NOMO-1 (cell line): ENCODE measurements around the gene C12orf60.
"Not testable (repeated sequence)": the region's sequence is repeated elsewhere in the genome, so short reads cannot be mapped to it uniquely, and the experiment has no call there.

Source experiments
- DNase-seq, 2 experiments: peaks; one replicate each; lab custom pipeline; 2025; ENCODE audit not compliant: unreplicated experiment in 2 of 2; lab: John Stamatoyannopoulos, UW

C12orf60 gene, protein sequence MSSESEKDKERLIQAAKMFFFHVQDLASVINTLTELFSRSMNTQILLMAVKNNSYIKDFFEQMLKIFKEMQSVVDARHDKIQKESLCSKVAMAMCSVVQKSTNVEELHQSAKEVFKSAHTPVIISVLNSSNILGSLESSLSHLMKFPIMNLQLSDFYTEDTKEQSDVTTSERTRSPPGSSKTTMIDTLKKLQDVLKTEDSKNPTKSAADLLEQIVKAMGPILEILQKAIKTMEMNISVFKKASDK

GRCh38 chr12:14803011-14803829 is at the start of gene C12orf60, which contains the start of gene WBP11:
C12orf60 (plus strand) TSS chr12:14803670; CDS start chr12:14822936, 19,266 bp downstream.
WBP11 (minus strand) TSS chr12:14803478; CDS start chr12:14801383, 2,095 bp downstream.
- DNase-seq: peak; percentile 96 to 99

GRCh38 chr12:14756334-14757143 is 46.9 kb upstream of the C12orf60 start:
- no peak for DNase-seq

- DNase-seq: not testable (repeated sequence)
Measured at GRCh38 chr12:14759711-14760280, 43.7 kb upstream of the C12orf60 start.

DNA sequence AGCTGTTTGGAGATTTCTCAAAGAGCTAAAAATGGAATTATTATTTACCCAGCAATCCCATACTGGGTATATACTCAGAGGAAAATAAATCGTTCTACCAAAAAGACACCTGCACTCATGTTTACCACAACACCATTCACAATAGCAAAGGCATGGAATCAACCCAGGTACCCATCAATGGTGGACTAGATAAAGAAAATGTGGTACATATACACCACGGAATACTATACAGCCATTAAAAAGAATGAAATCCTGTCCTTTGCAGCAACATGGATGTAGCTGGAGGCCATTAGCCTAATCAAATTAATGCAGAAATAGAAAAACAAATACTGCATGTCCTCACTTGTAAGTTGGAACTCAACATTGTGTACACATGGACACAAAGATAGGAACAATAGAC is 38.1 kb upstream of the C12orf60 start:
- DNase-seq: no peak

DNA sequence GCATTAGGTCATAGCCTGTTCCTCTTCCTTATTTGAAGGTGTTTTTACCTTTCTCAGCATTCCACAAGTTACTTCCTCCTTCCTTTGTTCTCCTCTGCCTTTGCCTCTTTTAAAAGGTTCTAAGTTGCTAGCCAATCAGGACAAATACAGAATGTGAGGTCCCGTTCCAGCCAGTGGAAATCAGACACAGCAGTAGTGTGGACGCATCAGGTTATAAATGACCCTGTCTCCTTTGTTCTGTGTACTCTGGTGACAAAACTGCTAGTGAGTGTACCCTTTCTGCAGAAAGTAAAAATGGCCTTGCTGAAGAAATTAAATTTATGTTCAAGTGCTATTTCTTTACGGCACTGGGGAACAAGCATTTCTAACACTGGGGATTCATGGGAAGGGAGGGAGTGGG is 37.5 kb upstream of the C12orf60 start:
- not testable (repeated sequence) for DNase-seq

- DNase-seq: no peak
Measured at GRCh38 chr12:14766649-14767215, 36.7 kb upstream of the C12orf60 start.

- no peak for DNase-seq
Measured at GRCh38 chr12:14767617-14768016, 35.9 kb upstream of the C12orf60 start.

DNA sequence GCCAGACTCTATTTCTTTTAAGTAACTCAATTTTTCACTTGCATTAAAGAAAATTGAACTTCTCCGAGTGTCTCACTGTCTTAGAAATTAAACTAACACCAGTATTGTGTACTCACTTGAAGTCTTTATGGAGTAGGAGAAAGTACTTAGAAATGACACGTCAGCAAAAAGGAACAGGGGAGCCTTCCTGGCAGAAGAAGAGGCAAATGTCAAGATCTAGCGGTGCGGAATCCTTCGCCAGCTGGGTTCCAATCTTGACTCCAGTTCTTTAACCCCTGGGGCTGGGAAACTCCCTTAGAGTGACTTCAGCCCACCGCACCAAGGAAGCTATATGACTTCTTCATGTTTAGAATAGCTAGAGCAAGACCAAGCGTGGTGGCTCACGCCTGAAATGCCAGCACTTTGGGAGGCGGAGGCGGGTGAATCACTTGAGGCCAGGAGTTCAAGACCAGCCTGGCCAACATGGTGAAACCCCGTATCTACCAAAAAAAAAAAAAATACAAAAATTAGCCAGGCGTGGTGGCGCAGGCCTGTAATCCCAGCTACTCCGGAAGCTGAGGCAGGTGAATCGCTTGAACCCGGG is 34.6 kb upstream of the C12orf60 start:
- DNase-seq: no peak

- no peak for DNase-seq
Measured at GRCh38 chr12:14769466-14769968, 34.0 kb upstream of the C12orf60 start.

DNA sequence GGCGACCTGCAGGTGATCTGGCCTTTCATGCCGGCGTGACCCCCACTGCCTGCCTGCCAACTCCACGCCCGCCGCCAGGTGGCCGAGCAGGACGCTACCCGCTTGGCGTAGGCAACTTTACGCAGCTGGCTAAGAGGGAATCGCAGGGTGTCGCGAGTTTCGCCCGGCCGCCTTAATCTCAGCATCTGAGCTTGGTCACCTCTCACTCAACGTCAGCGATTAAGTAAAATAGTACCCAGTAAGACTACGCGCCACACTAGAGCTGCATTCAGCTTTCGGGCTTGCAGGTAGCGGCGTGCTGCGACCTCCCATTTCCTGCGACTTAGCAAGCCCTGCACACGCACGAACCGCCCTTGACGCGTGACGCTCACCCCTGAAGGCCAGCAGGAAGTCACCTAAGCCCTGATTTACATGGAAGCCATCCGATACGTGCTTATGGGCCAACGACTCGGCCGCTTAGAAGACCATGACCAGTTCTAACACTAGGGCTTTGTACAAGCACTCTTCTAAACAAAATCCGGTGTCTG is 33.4 kb upstream of the C12orf60 start:
- peak; percentile 90 for DNase-seq

DNA sequence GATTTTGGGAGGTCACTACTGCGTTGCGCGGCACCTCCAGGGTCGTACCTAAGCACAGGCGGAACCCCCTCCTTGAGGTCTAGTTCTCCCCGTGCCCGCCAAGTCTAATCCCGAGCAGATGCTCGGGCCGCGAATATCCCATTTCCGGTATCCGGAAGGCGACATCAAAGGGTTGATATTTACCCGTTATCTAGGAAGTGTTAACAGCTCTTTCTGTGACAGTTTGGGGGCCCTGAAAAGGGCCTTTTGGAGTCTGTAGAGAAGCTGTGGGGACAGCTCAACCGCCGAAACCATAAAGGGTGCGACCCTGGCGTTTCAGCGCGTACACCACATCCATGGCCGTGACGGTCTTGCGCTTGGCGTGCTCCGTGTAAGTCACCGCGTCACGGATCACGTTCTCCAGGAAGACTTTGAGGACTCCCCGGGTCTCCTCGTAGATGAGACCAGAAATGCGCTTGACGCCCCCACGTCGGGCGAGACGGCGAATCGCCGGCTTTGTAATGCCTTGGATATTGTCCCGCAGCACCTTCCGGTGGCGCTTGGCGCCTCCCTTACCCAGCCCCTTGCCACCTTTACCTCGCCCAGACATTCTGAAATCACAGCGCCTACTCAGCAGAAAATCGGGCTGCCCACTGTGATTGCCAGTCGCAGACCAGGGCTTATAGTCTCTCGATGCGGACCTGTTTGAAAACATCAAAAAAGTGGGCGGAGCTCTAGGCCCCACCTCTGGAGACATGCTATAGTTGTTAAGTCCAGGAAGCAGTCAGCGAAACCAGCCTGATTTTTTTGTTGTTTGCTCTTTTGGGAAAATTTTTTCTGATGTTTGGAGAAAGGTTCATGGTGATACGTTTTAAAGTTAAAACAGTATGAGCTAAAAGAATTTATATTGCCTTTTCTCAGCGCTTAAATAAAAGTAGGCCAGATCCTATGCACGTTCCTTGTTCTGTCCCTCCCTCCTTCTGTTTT is 32.7 kb upstream of the C12orf60 start:
- DNase-seq: peak; percentile 74 to 79

DNA sequence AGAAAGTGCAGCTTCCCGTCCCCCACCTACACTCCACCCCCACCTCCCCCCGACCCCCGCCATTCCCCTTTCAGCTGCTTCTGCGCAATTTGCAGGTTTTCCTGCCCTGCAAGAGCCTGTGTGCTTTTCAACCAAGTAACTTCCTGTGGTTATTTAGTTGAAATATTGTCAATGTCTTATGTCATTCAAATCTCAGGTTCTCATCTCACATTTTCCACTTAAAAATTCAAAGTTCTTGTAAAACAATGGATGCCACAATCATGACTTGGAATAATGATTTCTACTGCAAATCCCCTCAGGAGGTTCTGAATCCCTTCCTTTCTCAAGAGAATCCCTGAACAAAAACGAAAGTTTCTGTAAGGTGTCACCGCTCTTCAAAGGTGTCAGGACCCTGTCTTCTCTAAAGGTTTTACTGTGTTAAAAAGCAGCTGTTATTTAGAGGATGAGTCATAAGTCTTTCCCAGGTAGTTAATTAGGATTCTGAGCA is 31.8 kb upstream of the C12orf60 start:
- peak in 1 of 2 experiments; percentile 31 for DNase-seq

DNA sequence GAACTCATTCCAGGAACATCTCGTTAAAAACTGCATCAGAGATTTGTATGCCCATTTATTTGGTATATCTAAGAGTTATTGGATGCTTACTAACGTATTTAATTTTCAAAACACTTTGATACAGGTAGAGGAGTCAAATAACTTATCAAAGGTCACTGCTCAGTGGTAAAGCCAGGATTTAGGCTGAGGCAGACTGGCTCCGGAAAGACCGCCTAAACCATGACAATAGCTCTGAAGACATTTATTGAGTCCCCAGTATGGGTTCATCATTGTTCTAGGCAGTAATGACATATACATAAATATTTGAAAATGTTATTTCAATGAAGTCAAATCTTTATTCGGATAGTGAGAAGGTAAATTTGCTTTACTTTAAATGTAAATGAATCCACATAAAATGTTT is 30.5 kb upstream of the C12orf60 start:
- DNase-seq: no peak

DNA sequence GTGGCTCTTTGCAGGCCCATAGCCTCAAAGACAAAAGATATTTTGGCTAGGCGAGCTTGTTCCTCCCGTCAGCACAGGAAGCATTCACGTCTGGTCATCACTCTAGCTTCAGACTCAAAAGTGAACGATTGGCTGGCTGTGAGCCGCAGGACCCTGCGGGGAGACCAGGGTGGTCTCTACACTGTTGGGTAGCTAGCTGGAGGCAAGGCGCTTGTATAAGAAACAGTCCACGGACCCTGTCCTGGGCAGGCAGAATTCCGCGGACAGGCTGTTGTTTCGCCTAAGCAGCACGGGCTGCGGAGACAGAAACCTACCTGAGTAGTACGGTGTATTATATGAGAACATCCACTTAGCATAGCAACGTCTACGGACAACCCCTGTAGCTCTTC is 29.8 kb upstream of the C12orf60 start:
- DNase-seq: no peak

- peak; percentile 91 to 92 for DNase-seq
Measured at GRCh38 chr12:14774074-14774905, 29.2 kb upstream of the C12orf60 start.

- DNase-seq: peak; percentile 44 to 70
Measured at GRCh38 chr12:14774906-14775635, 28.4 kb upstream of the C12orf60 start.

GRCh38 chr12:14775636-14775980 is 27.9 kb upstream of the C12orf60 start:
- DNase-seq: no peak
